Measurements from ENCODE around the gene PTPRD.

PTPRD gene

DNA sequence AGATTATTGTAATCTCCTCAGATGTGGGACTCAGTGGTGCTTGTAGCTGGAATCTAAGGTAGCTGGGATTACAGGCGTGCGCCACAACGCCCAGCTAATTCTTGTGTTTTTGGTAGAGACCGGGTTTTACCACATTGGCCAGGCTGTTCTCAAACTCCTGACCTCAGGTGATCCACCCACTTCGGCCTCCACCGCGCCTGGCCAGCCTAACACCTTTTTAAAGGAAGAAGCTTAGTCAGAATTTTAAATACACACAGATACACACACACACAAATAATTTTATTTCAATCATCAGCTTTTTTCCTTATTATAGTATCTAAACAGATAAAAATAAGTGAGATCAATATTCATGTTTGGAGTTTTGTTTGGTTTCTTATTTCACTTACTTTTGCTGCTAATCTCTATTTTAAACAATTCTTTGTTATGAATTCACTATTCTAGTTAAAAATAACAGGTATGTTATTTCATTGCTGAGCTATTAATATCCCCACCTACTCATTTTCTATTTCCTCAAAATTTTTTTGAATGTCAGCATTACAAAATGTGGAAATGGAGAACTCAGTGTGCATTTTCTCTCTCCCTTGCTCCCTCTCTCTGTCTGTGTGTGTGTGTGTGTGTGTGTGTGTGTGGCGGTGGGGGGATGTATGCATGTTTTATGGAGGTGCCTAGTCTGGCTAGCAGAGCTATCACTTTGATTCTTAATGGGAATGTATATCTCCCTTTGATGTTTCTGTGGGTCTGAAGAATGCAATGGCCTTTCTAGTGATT is 1852.6 kb downstream of the PTPRD start:
- Histone ChIP-seq H3K9me3 (ENCODE audit: control insufficient read depth in 1 of 2, low read length in 2 of 2) (no peaks in the 10 kb centered on the region), H3K27me3 (ENCODE audit: control insufficient read depth in 1 of 2, insufficient read depth in 2 of 2, low read length in 2 of 2) (no peaks in the 10 kb centered on the region)

DNA sequence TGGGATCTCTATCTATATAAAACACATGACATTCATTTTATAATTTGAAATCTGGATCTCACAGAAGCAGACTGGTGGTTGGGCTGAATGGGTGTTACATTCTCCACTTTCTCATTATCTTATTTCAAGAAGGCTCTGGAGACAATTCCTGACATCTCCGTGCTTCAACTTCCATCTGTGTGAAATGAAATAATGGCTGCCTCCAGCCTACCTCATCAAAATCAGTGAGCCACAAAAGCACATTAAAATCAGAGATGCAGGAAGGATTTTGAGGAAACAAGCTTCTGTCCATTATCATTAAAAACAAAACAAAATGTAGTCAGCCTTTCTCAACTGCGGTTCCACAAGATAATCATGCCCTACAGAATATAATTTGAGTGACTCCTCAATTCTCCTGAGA is 1854.9 kb downstream of the PTPRD start:
- Histone ChIP-seq H3K4me1 (ENCODE audit: control insufficient read depth in 1 of 2, insufficient read depth in 2 of 2, low read length in 2 of 2) (no peaks in the 10 kb centered on the region), H3K9me3 (ENCODE audit: control insufficient read depth in 1 of 2, low read length in 2 of 2) (no peaks in the 10 kb centered on the region), H3K27me3 (ENCODE audit: control insufficient read depth in 1 of 2, insufficient read depth in 2 of 2, low read length in 2 of 2) (no peaks in the 10 kb centered on the region), H3K27ac (ENCODE audit: low read depth, low read length) (no peak overlapping the region), H3K36me3 (ENCODE audit: control insufficient read depth in 1 of 2, insufficient read depth in 2 of 2, low read length in 2 of 2) (no peaks in the 10 kb centered on the region), H3K9ac (ENCODE audit: low read depth in 1 of 2, low read length in 2 of 2) (no peak overlapping the region), H3K4me3 (ENCODE audit: low read depth in 1 of 2, low read length in 2 of 2) (no peak overlapping the region)

More for the DNA sequence above, 1852.6 kb downstream of the PTPRD start:
- Histone ChIP-seq H3K36me3 (ENCODE audit: control insufficient read depth in 1 of 2, insufficient read depth in 2 of 2, low read length in 2 of 2) (no peaks in the 10 kb centered on the region), H3K9ac (ENCODE audit: low read depth in 1 of 2, low read length in 2 of 2) (no peak overlapping the region), H3K4me1 (ENCODE audit: control insufficient read depth in 1 of 2, insufficient read depth in 2 of 2, low read length in 2 of 2) (no peaks in the 10 kb centered on the region), H3K27ac (ENCODE audit: low read depth, low read length) (no peak overlapping the region), H3K4me3 (ENCODE audit: low read depth in 1 of 2, low read length in 2 of 2) (no peak overlapping the region)

DNA sequence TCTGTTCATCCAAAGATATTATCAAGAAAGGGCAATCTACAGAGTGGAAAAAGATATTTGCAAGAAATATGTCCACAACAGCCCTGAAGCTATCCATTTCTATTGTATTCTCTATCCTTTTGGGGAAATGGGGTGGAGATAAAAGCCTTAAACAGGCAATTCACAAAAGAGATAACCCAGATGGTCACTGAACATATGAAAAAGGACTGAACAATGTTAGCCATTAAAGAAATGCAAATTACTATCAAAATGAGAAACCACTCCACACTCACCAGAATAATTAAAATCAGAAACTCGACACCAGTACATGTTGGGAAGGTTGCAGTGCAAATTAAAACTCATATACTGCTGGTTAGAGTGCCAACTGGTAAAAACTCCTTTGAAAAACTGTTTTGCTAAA is 1858.1 kb downstream of the PTPRD start:
- H3K27me3 ChIP-seq (ENCODE audit: control insufficient read depth in 1 of 2, insufficient read depth in 2 of 2, low read length in 2 of 2): no peaks in the 10 kb centered on the region
- no peaks in the 10 kb centered on the region for H3K4me1 ChIP-seq (ENCODE audit: control insufficient read depth in 1 of 2, insufficient read depth in 2 of 2, low read length in 2 of 2)
- H3K27ac ChIP-seq (ENCODE audit: low read depth, low read length): no peak overlapping the region
- no peaks in the 10 kb centered on the region for H3K9me3 ChIP-seq (ENCODE audit: control insufficient read depth in 1 of 2, low read length in 2 of 2)
- no peak overlapping the region for H3K4me3 ChIP-seq (ENCODE audit: low read depth in 1 of 2, low read length in 2 of 2)
- H3K9ac ChIP-seq (ENCODE audit: low read depth in 1 of 2, low read length in 2 of 2): no peak overlapping the region
- H3K36me3 ChIP-seq (ENCODE audit: control insufficient read depth in 1 of 2, insufficient read depth in 2 of 2, low read length in 2 of 2): no peaks in the 10 kb centered on the region

DNA sequence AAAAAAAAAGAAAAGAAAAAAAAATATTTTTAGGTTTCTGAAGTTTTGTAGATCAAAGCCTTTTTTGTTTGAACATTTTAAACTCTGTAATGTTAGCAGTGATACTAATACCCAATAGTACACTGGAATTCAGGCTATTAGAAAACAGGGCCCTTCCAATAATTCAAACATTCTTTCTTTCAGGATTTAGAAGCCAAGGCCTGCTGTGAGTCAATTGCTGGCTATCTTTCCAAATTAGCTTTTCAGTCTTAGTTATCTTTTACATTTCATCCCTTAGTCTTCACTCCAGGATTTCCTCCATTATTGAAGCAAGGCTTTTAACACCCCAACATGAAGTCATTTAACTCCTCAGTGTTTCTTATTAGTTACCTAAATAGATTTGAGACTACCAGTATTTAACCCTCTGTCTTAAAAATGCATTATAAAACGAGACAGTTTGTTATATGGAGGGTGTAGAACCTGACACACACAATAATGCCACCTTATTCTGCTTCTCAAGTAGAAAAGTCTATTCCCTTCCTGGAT is 1861.3 kb downstream of the PTPRD start:
- Histone ChIP-seq H3K9ac (ENCODE audit: low read depth in 1 of 2, low read length in 2 of 2) (no peak overlapping the region), H3K27me3 (ENCODE audit: control insufficient read depth in 1 of 2, insufficient read depth in 2 of 2, low read length in 2 of 2) (no peaks in the 10 kb centered on the region), H3K4me1 (ENCODE audit: control insufficient read depth in 1 of 2, insufficient read depth in 2 of 2, low read length in 2 of 2) (no peaks in the 10 kb centered on the region), H3K4me3 (ENCODE audit: low read depth in 1 of 2, low read length in 2 of 2) (no peak overlapping the region), H3K36me3 (ENCODE audit: control insufficient read depth in 1 of 2, insufficient read depth in 2 of 2, low read length in 2 of 2) (no peaks in the 10 kb centered on the region), H3K27ac (ENCODE audit: low read depth, low read length) (no peak overlapping the region), H3K9me3 (ENCODE audit: control insufficient read depth in 1 of 2, low read length in 2 of 2) (no peaks in the 10 kb centered on the region)

DNA sequence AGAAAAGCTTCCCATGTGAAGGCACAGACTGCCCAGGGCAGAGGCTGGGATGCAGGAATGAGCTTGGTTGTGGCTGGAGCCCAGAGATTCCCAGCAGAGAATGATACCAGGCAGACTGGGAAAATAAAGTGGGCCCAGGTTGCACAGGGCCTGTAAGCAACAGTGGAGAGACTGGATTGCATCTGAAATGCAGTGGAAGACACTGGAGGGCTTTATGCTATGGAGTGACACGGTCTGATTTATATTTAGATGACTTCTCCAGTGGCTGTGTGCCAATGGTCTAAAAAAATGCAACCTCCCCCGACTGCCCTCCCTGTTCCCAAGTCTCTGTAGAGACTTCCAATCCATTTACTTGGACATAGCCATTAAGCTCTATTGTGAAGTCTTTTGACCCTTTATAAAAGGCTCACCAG is 1862.2 kb downstream of the PTPRD start:
- Histone ChIP-seq H3K27ac (ENCODE audit: low read depth, low read length) (no peak overlapping the region), H3K9me3 (ENCODE audit: control insufficient read depth in 1 of 2, low read length in 2 of 2) (no peaks in the 10 kb centered on the region), H3K9ac (ENCODE audit: low read depth in 1 of 2, low read length in 2 of 2) (no peak overlapping the region), H3K4me3 (ENCODE audit: low read depth in 1 of 2, low read length in 2 of 2) (no peak overlapping the region), H3K4me1 (ENCODE audit: control insufficient read depth in 1 of 2, insufficient read depth in 2 of 2, low read length in 2 of 2) (no peaks in the 10 kb centered on the region), H3K36me3 (ENCODE audit: control insufficient read depth in 1 of 2, insufficient read depth in 2 of 2, low read length in 2 of 2) (no peaks in the 10 kb centered on the region), H3K27me3 (ENCODE audit: control insufficient read depth in 1 of 2, insufficient read depth in 2 of 2, low read length in 2 of 2) (no peaks in the 10 kb centered on the region)

DNA sequence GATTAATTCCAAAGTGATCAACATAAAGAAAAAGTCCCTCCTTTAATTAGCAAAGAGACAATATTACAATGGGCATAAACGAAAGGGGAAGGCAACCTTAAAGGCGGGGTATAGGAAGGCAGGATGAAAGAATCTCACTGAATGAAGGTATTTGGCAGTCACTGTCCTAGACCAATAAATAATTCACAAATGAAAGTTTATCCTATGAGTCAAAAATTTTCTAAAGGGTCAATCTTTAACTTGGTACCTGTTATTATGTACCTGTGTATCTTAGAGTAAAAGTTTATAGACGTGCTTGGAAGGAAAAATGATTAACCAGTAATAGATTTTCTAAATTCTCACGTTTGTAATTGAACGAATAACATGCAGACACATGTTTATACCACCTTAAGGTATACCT is 1867.5 kb downstream of the PTPRD start:
- no peaks in the 10 kb centered on the region for H3K27me3 ChIP-seq (ENCODE audit: control insufficient read depth in 1 of 2, insufficient read depth in 2 of 2, low read length in 2 of 2)
- H3K27ac ChIP-seq (ENCODE audit: low read depth, low read length): no peak overlapping the region
- no peaks in the 10 kb centered on the region for H3K9me3 ChIP-seq (ENCODE audit: control insufficient read depth in 1 of 2, low read length in 2 of 2)
- no peak overlapping the region for H3K4me3 ChIP-seq (ENCODE audit: low read depth in 1 of 2, low read length in 2 of 2)
- H3K36me3 ChIP-seq (ENCODE audit: control insufficient read depth in 1 of 2, insufficient read depth in 2 of 2, low read length in 2 of 2): no peaks in the 10 kb centered on the region
- H3K4me1 ChIP-seq (ENCODE audit: control insufficient read depth in 1 of 2, insufficient read depth in 2 of 2, low read length in 2 of 2): no peaks in the 10 kb centered on the region
- no peak overlapping the region for H3K9ac ChIP-seq (ENCODE audit: low read depth in 1 of 2, low read length in 2 of 2)

DNA sequence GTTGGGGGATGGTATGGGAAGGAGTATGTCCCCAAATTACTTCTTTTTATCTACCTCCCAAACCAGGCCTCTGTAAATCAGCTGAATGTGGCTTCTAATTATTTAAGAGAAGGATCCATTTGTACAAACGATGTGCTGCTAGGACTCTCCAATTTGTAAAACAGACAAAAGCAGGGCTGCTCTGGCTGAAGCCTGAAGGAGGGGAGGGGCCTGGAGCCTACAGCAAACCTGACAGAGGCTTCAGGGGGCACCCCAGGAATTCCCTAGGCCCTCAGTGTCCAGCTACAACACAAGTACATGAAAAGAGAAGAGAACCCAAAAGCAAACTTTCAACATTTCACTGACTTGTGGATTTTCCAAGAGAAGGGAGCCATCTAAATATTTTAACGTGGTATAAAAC is 1873.9 kb downstream of the PTPRD start:
- Histone ChIP-seq H3K4me1 (ENCODE audit: control insufficient read depth in 1 of 2, insufficient read depth in 2 of 2, low read length in 2 of 2) (no peaks in the 10 kb centered on the region), H3K9me3 (ENCODE audit: control insufficient read depth in 1 of 2, low read length in 2 of 2) (no peaks in the 10 kb centered on the region), H3K9ac (ENCODE audit: low read depth in 1 of 2, low read length in 2 of 2) (no peak overlapping the region), H3K27me3 (ENCODE audit: control insufficient read depth in 1 of 2, insufficient read depth in 2 of 2, low read length in 2 of 2) (no peaks in the 10 kb centered on the region), H3K27ac (ENCODE audit: low read depth, low read length) (no peak overlapping the region), H3K36me3 (ENCODE audit: control insufficient read depth in 1 of 2, insufficient read depth in 2 of 2, low read length in 2 of 2) (no peaks in the 10 kb centered on the region), H3K4me3 (ENCODE audit: low read depth in 1 of 2, low read length in 2 of 2) (no peak overlapping the region)

DNA sequence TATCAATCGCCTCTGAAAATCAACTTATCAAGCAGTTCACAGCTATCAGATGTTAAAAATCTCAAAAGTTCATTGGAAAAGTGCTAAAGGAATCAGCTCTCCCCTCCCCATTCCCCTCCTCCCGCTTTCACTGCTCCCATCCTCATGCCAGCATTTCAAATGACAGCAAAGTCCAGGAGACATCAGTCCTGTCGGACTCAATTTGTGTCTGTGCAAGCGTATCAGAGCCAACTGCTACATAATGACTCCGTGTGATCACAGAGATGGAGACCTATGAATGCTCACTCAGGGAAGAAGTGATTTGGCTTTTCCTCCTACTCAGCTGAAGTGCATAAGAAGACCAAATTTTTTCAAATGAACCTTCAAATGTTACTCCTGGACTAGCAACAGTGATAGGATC is 1876.0 kb downstream of the PTPRD start:
- no peaks in the 10 kb centered on the region for H3K36me3 ChIP-seq (ENCODE audit: control insufficient read depth in 1 of 2, insufficient read depth in 2 of 2, low read length in 2 of 2)
- H3K4me1 ChIP-seq (ENCODE audit: control insufficient read depth in 1 of 2, insufficient read depth in 2 of 2, low read length in 2 of 2): no peaks in the 10 kb centered on the region
- H3K4me3 ChIP-seq (ENCODE audit: low read depth in 1 of 2, low read length in 2 of 2): no peak overlapping the region
- no peaks in the 10 kb centered on the region for H3K9me3 ChIP-seq (ENCODE audit: control insufficient read depth in 1 of 2, low read length in 2 of 2)
- no peak overlapping the region for H3K27ac ChIP-seq (ENCODE audit: low read depth, low read length)
- no peak overlapping the region for H3K9ac ChIP-seq (ENCODE audit: low read depth in 1 of 2, low read length in 2 of 2)
- H3K27me3 ChIP-seq (ENCODE audit: control insufficient read depth in 1 of 2, insufficient read depth in 2 of 2, low read length in 2 of 2): no peaks in the 10 kb centered on the region

DNA sequence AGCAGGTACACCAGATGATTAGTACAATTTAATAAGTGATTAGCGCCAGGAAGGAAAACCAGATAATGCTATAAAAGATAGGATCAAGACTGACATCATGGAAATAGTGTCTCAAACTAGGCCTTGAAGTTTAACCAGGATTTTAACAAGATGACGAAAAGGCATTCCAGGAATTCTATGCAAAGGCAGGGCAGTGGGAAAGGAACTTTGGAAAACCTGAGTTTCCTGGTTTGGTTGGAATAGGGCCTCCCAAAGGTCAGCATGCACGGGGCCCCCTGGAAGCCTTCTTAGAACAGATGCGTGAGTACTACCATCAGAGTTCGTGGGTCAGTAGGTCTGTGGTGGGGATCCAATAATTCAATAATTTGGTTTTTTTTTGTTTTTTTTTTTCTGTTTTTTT is 1878.0 kb downstream of the PTPRD start:
- H3K36me3 ChIP-seq (ENCODE audit: control insufficient read depth in 1 of 2, insufficient read depth in 2 of 2, low read length in 2 of 2): no peaks in the 10 kb centered on the region
- no peak overlapping the region for H3K27ac ChIP-seq (ENCODE audit: low read depth, low read length)
- no peaks in the 10 kb centered on the region for H3K27me3 ChIP-seq (ENCODE audit: control insufficient read depth in 1 of 2, insufficient read depth in 2 of 2, low read length in 2 of 2)
- no peak overlapping the region for H3K9ac ChIP-seq (ENCODE audit: low read depth in 1 of 2, low read length in 2 of 2)
- no peak overlapping the region for H3K4me3 ChIP-seq (ENCODE audit: low read depth in 1 of 2, low read length in 2 of 2)
- H3K9me3 ChIP-seq (ENCODE audit: control insufficient read depth in 1 of 2, low read length in 2 of 2): no peaks in the 10 kb centered on the region
- no peaks in the 10 kb centered on the region for H3K4me1 ChIP-seq (ENCODE audit: control insufficient read depth in 1 of 2, insufficient read depth in 2 of 2, low read length in 2 of 2)

DNA sequence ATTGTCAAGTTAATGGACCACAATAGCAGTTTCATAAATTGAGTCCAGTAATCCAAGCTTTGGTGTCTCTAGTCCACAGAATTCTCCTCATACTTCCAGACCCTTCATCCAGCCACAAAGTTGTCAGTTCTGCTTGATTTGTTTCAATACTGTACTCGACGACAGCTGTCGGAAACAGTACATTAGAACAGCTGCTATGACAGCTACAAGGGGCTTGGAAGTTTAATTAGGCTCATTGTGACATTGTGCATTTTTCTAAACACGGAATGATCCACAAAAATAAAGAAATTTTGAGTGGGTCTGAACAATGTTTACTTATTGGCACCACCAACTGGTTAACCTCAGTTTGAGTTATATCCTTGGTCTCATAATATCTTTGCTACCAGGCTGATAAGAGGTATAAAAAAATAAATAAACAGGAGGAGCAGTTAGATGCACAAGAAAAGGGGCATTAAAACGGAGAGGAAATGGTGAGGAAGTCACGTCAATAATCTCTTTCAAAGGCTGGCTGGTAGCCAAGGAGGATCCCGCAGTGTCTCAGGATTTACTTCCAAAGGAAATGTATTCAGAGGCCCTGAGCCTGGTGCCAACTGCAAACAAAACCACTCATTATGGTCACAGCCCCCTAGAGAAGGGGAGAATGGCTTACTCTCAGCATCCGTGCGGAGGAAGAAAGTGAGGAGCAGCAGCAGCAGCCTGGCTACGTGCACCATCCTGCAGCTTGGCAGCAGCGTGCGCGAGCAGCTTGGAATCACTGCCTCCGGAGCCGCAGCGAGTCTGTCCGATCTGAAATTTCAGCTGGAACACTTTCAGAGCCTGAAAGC is 1879.5 kb downstream of the PTPRD start:
- no peak overlapping the region for H3K27ac ChIP-seq (ENCODE audit: low read depth, low read length)
- no peaks in the 10 kb centered on the region for H3K27me3 ChIP-seq (ENCODE audit: control insufficient read depth in 1 of 2, insufficient read depth in 2 of 2, low read length in 2 of 2)
- no peaks in the 10 kb centered on the region for H3K9me3 ChIP-seq (ENCODE audit: control insufficient read depth in 1 of 2, low read length in 2 of 2)
- no peaks in the 10 kb centered on the region for H3K4me1 ChIP-seq (ENCODE audit: control insufficient read depth in 1 of 2, insufficient read depth in 2 of 2, low read length in 2 of 2)
- H3K9ac ChIP-seq (ENCODE audit: low read depth in 1 of 2, low read length in 2 of 2): no peak overlapping the region
- H3K4me3 ChIP-seq (ENCODE audit: low read depth in 1 of 2, low read length in 2 of 2): no peak overlapping the region
- no peaks in the 10 kb centered on the region for H3K36me3 ChIP-seq (ENCODE audit: control insufficient read depth in 1 of 2, insufficient read depth in 2 of 2, low read length in 2 of 2)
